CD4-positive, alpha-beta T cell treated with Interleukin-17A for 4 hours (primary cell): ENCODE results near the gene KLRD1.
"Not testable (repeated sequence)": the region's sequence is repeated elsewhere in the genome, so short reads cannot be mapped to it uniquely, and the experiment has no call there.

Experiments used
- DNase-seq: peaks from one replicate; pipeline ENCODE4 v3.0.0-alpha.2; 2020; ENCODE audit warnings: mixed read lengths

KLRD1 gene

DNA sequence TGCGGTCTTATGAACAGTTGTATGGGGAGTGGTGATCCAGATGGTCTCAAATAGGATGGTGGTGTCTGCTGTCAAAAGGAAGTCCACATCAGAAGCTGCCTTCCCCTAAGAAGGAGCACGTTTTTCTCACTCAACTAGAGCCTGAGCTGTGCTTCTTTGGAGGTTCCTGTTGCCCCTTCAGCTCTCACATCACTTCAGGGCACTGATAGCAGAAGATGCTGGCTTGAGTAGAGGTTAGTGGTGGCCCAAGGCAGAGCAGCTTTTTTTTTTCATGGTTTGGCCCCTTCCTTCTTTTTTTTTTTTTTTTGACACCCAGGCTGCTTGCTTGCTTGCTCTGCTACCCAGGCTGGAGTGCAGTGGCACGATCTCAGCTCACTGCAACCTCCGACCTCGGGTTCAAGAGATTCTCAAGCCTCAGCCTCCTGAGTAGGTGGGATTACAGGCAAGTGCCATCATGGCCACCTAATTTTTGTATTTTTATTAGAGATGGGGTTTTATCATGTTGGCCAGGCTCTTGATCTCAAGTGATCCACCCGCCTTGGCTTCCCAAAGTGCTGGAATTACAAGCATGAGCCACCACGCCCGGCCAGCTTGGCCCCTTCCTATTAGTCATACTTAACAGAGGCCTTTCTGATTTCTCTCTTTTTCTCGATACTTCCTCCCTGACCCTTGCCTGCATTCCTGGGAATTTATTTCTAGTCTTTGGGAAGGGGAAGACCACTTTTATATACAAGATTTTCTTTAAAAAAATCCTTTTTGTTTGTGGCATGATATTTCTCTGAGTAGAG is 31.6 kb downstream of the KLRD1 start:
- DNase-seq, result no peak

DNA sequence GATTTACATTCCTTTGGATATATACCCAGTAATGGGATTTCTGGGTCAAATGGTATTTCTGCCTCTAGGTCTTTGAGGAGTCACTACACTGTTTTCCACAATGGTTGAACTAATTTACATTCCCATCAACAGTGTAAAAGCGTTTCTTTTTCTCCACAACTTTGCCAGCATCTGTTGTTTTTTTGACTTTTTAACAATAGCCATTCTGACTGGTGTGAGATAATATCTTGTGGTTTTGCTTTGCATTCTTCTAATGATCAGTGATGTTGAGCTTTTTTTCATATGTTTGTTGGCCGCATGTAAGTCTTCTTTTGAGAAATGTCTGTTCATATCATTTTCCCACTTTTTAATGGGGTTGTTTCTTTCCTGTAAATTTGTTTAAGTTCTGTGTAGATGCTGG is 33.3 kb downstream of the KLRD1 start:
- not testable (repeated sequence) for DNase-seq

DNA sequence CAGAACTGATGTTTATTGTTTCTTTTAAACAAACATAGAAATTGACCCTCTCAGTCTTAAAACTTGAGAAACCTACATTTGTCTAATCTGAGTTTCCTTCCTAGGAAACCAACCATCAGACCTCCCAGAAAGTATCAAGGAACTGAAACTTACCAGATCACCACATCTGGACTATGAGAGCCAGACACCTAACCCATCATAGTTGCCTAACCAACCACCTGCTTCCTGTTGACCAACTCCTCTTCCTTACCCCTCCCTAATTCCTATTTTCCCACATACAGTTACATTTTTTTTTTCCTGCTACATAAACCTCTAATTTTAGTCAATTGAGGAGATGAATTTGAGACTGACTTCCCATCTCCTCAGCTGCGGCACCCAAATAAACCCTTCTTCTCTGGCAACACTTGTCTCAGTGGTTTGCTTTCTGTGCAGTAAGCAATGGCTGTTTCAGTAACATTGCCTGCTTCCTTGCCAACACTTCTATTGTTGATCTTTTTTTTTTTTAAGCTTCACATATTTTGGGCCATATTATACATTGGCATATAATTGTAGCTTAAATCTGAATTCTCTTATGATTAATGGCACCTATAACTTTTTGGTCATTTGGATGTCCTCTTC is 34.3 kb downstream of the KLRD1 start:
- no peak for DNase-seq

DNA sequence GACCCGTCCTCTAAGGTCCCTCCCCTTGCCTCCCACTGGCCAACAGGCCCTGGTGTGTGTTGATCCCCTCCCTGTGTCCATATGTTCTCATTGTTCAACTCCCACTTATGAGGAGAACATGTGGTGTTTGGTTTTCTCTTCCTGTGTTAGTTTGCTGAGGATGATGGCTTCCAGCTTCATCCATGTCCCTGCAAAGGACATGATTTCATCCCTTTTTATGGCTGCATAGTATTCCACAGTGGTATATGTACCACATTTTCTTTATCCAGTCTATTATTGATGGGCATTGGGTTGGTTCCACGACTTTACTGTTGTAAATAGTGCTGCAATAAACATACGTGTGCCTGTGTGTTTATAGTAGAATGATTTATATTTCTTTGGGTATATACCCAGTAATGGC is 43.8 kb downstream of the KLRD1 start:
- DNase-seq, result not testable (repeated sequence)

DNA sequence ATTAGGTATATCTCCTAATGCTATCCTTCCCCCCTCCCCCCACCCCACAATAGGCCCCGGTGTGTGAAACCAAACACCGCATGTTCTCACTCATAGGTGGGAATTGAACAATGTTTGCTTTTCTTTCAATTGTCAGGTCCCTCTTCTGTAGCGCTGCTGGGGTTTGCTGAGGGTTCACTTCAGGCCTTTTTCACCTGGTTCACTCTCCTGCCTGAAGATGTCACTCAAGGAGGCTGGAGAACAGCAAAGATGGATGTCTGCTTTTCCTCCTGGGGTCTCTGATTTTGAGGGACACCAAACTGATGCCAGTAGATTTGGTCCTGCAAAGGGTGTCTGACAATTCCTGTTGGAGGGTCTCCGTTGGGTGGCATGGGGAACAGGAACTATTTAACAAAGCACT is 46.4 kb downstream of the KLRD1 start:
- DNase-seq, result no peak

DNA sequence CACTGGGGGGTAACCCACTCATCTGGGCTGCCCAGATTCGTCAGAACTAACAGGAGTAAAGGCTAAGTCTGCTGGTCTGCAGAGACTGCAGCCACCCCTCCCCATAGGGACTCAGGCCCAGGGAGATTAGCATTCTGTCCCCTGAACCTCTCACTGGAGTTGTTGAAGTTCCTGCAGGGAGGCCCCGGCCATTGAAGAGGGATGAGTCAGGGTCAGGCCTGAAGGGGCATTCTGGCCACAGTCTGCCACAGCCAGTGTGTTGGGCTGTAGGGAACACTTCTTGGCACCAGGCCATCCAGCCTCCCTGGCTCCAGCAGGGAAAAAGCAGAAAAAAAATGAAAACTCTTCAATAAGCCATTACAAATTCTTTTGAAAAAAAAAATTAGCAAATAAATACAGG is 46.8 kb downstream of the KLRD1 start:
- DNase-seq, result no peak

DNA sequence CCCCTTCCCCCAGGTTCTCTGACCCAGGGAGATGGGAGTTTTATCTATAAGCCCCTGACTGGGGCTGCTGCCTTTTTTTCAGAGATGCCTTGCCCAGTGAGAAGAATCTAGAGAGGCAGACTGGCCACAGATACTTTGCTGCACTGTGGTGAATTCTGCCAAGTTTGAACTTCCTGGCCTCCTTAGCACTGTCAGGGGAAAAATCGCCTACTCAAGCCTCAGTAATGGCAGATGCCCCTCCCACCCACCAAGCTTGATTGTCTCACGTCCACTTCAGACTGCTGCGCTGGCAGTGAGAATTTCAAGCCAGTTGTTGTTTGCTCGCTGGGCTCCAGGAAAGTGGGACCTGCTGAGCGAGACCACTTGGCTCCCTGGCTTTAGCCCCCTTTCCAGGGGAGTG is 50.5 kb downstream of the KLRD1 start:
- no peak for DNase-seq

DNA sequence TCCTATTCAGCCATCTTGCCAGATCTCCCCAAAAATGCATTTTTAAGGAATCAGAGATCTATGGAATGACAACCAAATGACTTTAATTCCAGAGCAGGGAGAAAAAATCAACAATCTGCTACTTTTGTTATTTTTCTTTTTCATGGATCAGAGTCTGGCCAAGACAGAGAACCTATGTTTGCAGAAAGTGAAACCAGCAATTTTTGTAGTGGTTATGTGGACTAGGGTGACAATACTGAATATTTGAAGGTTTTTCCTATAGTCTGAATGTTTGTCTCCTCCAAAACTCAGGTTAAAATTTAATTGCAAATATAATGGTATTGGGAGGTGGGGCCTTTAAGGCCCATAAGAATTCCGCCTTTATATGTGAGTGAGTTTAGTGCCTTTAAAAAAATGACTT is 51.3 kb downstream of the KLRD1 start:
- DNase-seq, result no peak

DNA sequence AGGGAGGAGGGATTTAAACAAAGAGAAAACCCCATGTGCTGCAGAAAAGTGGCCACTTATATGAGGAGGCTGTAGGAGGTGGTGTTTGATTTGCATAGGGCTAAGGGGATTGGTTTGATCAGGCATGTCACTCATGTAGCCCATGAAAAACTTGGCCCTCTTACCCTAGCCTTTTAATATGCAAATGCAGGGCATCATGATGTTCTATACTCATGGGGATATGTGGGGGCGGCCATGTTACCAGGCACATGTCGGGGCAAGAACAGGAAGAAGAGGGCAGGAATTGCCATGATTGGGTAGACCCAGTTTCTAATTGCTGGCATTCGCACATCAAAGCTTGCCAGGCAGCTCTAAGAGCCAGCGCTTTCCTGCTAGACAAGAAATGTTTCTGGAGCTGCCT is 53.4 kb downstream of the KLRD1 start:
- DNase-seq, result no peak

DNA sequence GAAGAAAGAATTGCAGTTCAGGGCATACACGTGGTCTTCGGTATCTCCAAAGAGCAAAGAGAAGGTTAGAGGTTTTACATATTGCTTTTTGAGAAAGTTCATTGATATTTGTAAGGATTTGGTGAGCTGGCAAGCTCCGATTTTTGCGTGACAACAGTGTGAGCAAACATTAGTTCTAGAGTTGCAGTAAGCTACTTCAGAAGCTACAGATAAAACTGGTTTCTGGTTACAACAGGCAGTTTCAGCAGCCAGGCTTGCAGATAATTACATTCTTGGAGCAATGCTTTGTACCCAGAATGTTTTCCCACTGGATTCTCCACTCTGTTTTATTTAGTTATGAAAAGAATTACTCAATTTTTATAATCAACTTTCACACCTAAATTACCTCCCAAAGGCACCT is 54.0 kb downstream of the KLRD1 start:
- DNase-seq, result no peak

DNA sequence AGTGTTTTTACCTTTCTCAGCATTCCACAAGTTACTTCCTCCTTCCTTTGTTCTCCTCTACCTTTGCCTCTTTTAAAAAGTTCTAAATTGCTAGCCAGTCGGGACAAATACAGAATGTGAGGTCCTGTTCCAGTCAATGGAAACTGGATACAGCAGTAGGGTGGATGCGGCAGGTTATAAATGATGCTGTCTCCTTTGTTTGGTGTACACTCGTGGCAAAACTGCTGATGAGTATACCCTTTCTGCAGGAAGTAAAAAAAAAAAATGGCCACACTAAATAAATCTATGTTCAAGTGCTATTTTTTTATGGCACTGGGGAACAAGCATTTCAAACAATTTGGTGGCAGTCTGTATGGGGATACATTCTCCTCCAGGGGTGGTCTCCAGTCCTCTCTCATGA is 54.7 kb downstream of the KLRD1 start:
- no peak for DNase-seq

DNA sequence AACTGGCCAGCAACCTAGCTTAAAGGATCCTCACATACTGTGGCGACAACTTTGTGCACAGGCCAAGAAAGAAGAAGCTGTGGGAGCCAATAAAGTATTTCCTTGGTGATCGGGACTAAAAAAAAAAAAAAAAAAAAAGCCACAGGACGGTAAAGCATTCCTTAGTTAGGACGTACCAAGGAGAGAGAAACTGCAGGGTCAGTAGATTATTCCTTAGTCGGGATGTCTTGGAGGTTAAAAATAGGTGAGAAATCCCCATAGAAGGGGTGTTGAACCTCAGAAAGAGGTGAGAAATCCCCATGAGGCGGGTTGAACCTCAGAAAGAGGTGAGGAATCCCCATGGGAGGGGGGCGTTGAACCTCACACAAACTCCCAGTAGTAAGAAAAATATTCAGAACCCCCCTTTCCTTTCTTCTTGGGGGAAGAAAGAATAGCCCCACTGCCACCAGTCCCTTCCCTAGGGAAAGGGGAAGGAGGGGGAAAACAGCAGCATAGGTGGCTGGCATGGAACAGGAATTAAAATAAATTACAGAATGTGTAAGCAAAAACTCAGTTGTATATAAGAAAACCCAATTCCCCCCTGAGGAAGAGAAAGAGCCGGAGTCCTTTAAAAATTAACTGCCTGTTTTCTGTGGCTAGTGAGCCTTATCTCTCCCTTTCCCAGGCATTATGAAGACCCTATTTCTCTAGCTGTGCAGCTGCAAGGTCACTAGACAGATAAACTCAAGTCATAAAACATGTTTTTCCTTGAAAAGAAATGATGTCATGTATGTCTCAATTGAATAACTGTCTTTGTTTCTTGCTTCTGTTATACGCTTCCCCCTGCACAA is 55.4 kb downstream of the KLRD1 start:
- DNase-seq, result no peak

DNA sequence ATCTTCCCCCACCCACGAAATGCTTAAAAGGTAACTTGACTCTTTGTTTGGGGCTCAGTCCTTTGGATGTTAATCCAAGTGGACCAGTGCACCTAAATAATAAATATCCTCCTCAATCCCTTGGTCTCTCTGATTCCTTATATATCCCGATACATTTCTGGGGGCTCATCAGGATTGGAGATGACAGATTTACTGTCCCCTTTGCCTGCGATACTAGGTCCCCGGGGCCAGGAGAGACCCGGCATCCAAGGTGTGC is 55.9 kb downstream of the KLRD1 start:
- DNase-seq, result no peak

DNA sequence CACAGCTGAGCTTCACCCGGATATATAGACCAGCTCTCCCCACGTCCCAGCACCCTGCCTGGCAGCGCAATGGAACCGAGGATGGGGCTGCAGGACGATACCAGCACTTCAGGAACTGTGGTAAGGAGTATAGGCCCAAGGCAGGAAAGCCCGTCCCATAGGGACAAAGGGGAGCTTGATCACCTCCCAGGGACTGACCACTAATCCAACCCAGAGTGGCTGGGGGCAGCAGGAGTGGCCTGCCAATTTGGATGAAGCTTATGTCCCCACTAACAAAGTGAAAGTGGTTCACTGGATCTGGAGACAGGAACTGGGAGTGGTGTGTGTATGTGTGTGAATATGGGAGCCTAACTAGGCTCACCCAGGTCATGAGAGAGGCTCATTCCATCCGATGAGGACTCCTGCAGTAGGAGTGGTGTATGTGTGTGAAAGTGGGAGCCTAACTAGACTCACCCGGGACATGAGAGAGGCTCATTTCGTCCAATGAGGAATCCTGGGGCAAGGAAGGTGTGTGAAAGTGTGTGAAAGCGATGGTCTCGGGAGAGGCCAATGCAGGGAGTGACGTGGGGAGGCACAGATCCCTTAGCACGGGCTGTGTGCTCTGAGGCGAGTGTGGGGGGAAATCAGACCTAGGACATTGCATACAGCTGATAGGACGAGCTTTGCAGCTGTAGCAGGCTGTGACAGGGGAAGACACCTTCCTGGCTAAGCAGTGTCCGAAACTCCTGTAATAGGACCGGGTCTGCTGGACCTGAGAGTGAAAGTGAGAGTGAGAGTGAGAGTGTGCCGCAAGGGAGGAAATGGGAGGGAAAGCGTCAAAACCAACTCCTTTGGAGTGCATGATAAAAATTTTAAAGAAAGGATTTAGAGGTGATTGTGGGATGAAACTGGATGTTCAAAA is 56.5 kb downstream of the KLRD1 start:
- DNase-seq, result peak; percentile 54

DNA sequence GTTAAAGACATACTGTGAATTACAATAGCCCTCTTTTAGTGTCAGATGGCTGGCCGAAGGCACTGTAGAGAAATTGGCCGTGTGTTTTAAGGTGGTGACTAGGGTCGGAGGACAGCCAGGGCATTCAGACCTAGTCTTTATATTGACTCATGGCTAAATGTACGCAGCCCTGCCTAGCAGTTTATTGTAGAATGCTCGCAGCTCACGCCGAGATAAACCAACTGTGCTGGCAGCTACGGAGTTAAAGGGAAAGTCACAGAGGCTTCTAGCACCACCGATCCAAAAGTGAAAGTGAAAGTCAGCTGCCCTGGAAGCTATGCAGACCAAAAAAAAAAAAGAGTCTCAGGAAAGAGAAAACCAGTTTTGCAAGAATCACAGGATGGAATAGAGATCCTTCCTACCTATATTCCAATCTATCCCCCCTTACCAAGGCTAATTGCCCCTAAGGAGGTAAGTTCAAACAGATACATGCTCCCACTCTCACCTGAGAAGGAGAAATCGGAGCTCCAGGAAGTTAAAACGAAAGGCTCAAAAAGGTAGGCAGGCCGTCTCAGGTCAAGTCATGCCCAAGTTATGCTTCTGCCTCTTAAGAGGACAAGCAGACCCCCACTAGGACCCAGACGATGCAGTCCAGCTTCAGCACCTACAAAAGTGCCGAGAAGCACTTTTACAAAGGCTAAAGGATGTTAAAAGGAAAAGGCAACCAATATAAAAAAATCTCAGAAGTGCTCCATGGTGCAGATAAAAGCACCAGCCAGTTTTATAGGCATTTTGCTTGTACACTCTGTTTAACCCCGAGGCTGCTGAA is 57.3 kb downstream of the KLRD1 start:
- peak; percentile 65 for DNase-seq

DNA sequence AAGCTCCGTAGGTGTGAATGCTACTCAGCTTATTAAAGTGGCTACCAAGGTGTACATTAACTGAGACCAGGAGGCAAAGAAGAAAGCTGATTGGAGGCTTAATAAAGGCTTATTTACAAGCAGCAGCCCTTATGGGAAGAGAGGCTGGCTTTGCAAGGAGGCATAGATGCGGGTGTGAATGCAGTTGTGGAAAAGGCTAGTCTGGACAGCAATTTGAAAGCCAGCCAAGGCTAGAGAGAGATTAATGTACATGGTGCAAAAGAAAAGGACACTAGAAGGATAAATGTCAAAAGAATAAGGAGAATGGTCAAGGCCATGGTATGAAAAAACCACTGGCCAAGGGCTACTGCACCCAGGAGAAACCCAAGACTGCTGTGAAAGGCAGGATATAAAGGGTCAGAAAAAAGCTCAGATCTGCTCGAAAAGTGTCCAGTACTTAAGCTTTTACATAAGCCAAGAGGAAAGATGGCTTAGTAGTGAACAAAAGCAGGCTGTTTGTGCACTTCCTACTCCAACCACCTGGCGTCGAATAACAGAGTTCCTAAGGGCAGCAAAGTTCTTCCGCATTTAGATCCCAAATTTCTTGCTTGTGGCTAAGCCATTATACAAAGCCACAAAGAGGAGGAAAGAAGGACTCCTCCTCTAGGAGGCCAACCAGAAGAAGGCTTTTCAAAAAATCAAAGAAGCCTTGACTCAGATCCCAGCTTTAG is 58.2 kb downstream of the KLRD1 start:
- DNase-seq, result no peak

DNA sequence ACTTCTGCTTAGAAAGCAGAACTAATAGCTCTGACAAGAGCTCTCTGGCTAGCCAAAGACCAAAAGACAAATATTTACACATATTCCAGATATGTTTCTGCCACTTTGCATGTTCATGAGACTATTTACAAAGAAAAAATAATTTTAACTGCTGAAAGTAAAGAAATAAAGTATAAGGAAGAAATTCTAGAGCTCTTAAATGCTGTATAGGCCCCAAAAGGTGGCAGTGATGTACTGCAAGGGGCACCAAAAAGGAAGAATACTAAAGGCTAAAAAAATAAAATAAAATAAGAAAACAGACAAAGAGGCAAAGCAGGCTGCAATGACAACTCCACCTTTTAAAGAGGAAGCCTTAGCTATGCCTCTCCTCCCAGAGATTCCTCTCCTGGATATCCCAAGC is 59.2 kb downstream of the KLRD1 start:
- DNase-seq, result no peak

DNA sequence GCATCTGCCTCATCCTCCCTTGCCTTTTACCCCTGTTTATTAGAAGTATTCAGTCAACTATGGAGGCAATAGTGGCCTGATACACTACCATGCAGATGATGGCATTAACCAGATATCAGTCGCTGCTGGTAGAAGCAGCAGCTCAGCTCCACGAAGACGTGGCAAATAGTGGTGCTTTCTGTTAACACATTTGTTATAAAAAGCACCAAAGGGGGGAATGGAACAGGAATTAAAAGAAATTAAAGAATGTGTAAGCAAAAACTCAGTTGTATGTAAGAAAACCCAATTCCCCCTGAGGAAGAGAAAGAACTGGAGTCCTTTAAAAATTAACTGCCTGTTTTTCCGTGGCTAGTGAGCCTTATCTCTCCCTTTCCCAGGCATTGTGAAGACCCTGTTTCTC is 60.0 kb downstream of the KLRD1 start:
- DNase-seq, result not testable (repeated sequence)

DNA sequence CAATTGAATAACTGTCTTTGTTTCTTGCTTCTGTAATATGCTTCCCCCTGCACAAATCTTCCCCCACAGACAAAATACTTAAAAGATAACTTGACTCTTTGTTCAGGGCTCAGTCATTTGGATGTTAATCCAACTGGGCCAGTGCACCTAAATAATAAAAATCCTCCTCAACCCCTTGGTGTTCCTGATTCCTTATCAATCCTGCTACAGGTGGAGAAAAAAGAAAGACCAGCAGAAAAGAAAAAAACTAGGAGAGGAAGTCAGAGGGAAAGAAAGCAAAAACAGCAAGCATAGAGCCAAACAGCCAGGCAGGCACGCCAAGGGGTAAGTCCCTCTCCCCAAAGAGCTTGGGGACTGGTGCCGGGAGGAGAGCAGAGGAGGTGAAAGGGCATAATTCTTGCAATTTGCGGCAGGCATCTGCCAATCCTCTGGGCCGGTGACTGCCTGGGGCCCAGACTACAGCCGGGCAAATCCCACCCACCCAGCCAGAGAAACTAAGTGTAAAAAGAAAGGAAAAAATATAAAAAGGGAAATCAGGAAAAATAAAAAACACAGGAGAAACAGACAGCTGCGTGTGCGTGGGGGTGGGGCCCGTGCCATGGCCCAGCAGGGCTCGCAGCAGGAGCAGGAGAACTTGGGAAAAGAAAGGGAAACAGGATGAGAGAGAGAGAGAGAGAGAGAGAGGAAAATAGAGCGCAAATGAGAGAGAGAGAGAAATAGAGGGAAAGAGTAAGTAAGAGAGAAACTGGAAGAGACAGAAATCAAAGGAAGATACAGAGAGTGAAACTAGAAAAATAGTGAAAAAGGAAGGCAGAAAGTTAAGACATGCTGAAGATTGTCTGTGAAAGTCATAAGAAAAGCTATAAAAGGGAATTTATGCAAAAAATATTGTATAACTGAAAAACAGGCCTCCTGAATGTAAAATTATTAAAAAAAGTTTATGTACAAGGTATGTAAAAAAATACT is 60.8 kb downstream of the KLRD1 start:
- DNase-seq, result no peak
